HFF-Myc (cell line): ENCODE measurements around the gene MRPL54.

Source experiments
- DNase-seq: peaks from one replicate; pipeline ENCODE4 v3.0.0-alpha.2; 2011; ENCODE audit warnings: low read depth; ENCODE audit errors: extremely low read depth
- H3K4me3 ChIP-seq: replicated peaks from 2 replicates; pipeline ENCODE4 v1.5.1; 2011; ENCODE audit warnings: low read depth, mild to moderate bottlenecking, control low read depth, low read length
- TF ChIP-seq, protein P1 (sequence below): IDR thresholded peaks from 2 replicates; pipeline ENCODE4 v1.5.1; 2012; ENCODE audit warnings: mild to moderate bottlenecking, low read depth, low read length, control low read depth; ENCODE audit errors: missing control alignments

MRPL54 gene

DNA sequence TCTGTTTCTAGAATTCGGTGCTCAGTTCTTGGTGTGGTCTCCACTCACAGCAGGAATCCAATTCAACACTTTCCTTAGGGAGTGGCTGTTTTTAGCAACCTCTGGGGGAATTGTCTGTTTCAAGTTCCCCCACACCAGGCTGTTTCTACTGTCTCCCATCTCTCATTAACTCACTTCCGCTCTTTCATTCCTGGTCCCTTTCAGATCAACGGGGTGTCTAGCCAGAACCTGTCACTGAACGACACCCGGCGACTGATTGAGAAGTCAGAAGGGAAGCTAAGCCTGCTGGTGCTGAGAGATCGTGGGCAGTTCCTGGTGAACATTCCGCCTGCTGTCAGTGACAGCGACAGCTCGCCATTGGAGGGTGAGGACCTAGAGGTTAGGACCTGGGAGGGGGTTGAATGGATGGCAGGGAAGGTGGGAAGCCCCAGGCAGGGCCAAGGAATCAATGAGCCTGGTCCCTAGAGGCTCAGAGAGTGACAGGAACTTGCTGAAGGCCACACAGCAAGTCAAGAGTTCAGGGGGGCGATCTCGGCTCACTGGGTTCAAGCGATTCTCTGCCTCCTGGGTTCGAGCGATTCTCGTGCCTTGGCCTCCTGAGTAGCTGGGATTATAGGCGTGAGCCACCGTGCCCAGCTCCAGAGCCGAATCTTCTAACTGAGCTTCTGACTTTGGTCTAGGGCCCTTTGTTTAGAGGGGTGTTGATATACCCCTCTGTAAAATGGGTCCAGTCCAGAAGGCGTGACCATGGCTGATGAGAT is 28.8 kb upstream of the MRPL54 start:
- no peak for DNase-seq
- TF ChIP-seq, protein P1, sequence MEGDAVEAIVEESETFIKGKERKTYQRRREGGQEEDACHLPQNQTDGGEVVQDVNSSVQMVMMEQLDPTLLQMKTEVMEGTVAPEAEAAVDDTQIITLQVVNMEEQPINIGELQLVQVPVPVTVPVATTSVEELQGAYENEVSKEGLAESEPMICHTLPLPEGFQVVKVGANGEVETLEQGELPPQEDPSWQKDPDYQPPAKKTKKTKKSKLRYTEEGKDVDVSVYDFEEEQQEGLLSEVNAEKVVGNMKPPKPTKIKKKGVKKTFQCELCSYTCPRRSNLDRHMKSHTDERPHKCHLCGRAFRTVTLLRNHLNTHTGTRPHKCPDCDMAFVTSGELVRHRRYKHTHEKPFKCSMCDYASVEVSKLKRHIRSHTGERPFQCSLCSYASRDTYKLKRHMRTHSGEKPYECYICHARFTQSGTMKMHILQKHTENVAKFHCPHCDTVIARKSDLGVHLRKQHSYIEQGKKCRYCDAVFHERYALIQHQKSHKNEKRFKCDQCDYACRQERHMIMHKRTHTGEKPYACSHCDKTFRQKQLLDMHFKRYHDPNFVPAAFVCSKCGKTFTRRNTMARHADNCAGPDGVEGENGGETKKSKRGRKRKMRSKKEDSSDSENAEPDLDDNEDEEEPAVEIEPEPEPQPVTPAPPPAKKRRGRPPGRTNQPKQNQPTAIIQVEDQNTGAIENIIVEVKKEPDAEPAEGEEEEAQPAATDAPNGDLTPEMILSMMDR = no peak
- no peak overlapping the region for H3K4me3 ChIP-seq

DNA sequence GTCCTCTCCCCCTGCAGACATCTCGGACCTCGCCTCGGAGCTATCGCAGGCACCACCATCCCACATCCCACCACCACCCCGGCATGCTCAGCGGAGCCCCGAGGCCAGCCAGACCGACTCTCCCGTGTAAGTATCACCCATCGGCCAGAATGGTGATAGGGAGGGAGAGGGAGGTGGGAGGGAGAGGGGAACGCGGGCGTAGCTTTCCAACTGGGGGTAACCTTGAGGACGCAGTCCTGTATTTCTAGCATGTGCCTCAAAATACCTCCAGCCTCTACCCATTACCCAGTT is 28.2 kb upstream of the MRPL54 start:
- DNase-seq = no peak
- H3K4me3 ChIP-seq = no peak overlapping the region
- TF ChIP-seq, protein P1 = no peak

- no peak for DNase-seq
- TF ChIP-seq, protein P1 = no peak
- no peak overlapping the region for H3K4me3 ChIP-seq
Measured at GRCh38 chr19:3736106-3736724, 26.3 kb upstream of the MRPL54 start.

DNA sequence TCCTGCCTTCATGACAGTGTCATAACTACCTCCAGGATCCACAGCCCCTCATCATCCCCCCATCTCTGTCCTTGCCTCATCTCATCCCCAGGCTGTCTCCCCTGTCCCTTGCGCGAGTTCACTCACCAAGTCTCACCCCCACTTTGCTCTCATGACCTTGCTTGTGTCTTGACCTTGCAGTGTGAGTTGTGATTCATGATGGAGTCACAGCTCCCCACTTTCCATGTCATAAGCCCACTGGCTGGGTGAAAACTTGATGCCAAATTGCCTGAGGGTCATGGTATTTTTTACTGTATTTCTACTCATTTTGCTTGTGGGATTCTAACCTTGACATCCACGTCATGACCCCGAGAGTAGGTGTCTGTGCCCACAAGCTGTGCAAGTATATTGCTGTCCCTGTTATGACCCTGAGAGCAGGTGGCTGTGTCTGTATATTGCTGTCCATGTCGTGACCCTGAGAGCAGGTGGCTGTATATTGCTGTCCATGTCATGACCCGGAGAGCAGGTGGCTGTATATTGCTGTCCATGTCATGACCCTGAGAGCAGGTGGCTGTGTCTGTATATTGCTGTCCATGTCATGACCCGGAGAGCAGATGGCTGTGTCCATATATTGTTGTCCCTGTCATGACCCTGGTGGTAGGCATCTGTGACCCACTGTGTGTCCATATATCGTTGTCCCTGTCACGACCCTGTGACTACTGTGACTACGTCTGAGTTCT is 24.8 kb upstream of the MRPL54 start:
- TF ChIP-seq, protein P1 = no peak
- no peak overlapping the region for H3K4me3 ChIP-seq
- no peak for DNase-seq

- no peak for DNase-seq
- no peak overlapping the region for H3K4me3 ChIP-seq
- TF ChIP-seq, protein P1 = no peak
Measured at GRCh38 chr19:3738477-3739220, 23.8 kb upstream of the MRPL54 start.

DNA sequence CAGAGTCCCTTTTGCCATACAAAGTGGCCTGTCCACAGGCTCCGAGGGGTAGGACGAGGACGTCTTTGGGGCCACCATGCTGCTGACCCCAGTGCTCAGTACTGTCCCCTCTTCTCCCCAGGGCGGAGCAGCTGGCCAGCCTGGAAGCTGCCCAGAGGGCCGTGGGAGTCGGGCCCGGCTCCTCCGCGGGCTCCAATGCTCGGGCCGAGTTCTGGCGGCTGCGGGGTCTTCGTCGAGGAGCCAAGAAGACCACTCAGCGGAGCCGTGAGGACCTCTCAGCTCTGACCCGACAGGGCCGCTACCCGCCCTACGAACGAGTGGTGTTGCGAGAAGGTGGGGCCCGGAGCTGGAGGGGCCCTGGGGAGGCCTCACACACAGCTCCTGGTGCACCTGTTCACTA is 22.1 kb upstream of the MRPL54 start:
- DNase-seq = no peak
- TF ChIP-seq, protein P1 = no peak

More for the DNA sequence above, 22.1 kb upstream of the MRPL54 start:
- H3K4me3 ChIP-seq = no peak overlapping the region
